Urinary bladder (tissue), 4 donors: ENCODE results near the gene FUBP1. TPM values are rescaled to one million over a fixed set of nuclear protein-coding genes. Genes with fewer than 3 reads are reported as not detected.

Experiments
- DNase-seq: peaks from one replicate; pipeline ENCODE4 v3.0.0-alpha.2; 2015; ENCODE audit errors: extremely low spot score
- H3K27ac ChIP-seq: one replicate; pipeline ENCODE4 v1.5.1; 2013; ENCODE audit warnings: low read depth, mild to moderate bottlenecking, moderate library complexity
- H3K36me3 ChIP-seq: one replicate; pipeline ENCODE4 v1.6.1; 2013; ENCODE audit warnings: mild to moderate bottlenecking, moderate library complexity; ENCODE audit not compliant: insufficient read depth
- H3K4me1 ChIP-seq: one replicate; pipeline ENCODE4 v1.6.1; 2013; ENCODE audit warnings: mild to moderate bottlenecking, moderate library complexity; ENCODE audit not compliant: insufficient read depth
- H3K4me3 ChIP-seq: one replicate; pipeline ENCODE4 v1.5.1; 2013; ENCODE audit warnings: low read depth, low read length
- WGBS: extraction: QIAGEN DNeasy Blood & Tissue Kit; methylation state at CpG from one replicate; pipeline ENCODE4 v1.1.7; 2013; 5-methylcytosine and 5-hydroxymethylcytosine counted together
- polyA plus RNA-seq: library from polyadenylated mRNA; stranded (reverse); fragments of 200-250 nt; gene quantifications from one replicate; pipeline ENCODE4 v1.2.3, GENCODE V29; 2013
- small RNA-seq: library from RNA; depleted of rRNA; stranded (forward); fragments of <200 nt; gene quantifications from one replicate; pipeline ENCODE3, GENCODE V24; 2014
- total RNA-seq: library from RNA; depleted of rRNA; stranded (reverse); fragments of >200 nt; gene quantifications from one replicate; pipeline ENCODE4 v1.2.3, GENCODE V29; 2014
- donor health status: healthy with polysubstance abuse.
- donor health status: healthy.

The FUBP1 gene
- total and polyA plus RNA-seq, 2 donors = 55.8 to 315 TPM

GRCh38 chr1:77906624-77907023 is 72.2 kb downstream of the FUBP1 start:
- DNase-seq = no peak
- no peak overlapping the region for H3K4me3 ChIP-seq
- no peaks in the 10 kb centered on the region for H3K36me3 ChIP-seq
- no peak overlapping the region for H3K27ac ChIP-seq
- 91% methylated on average over 1 of the region's 1 CpG for WGBS
- no peaks in the 10 kb centered on the region for H3K4me1 ChIP-seq

- Histone ChIP-seq H3K27ac (no peak overlapping the region), H3K4me1 (no peaks in the 10 kb centered on the region), H3K36me3 (no peaks in the 10 kb centered on the region), H3K4me3 (no peak overlapping the region)
- WGBS = 75% methylated on average over 2 of the region's 2 CpGs
- no peak for DNase-seq
These were observed 72.8 kb downstream of the FUBP1 start for GRCh38 chr1:77906019-77906545.

- no peak for DNase-seq
- no peaks in the 10 kb centered on the region for H3K4me1 ChIP-seq
- 82% methylated on average over 1 of the region's 1 CpG for WGBS
- H3K36me3 ChIP-seq = no peaks in the 10 kb centered on the region
- no peak overlapping the region for H3K4me3 ChIP-seq
- no peak overlapping the region for H3K27ac ChIP-seq
These were observed 73.3 kb downstream of the FUBP1 start for GRCh38 chr1:77905603-77906002.

GRCh38 chr1:77900687-77901293 is 78.1 kb downstream of the FUBP1 start:
- Histone ChIP-seq H3K4me1 (no peaks in the 10 kb centered on the region), H3K27ac (no peak overlapping the region), H3K4me3 (no peak overlapping the region), H3K36me3 (no peaks in the 10 kb centered on the region)
- no peak for DNase-seq
- WGBS = 21% methylated on average over 4 of the region's 4 CpGs

- H3K4me3 ChIP-seq = no peak overlapping the region
- no peak for DNase-seq
- H3K4me1 ChIP-seq = no peaks in the 10 kb centered on the region
- peak overlapping the region; percentile 38 for H3K27ac ChIP-seq
- no peaks in the 10 kb centered on the region for H3K36me3 ChIP-seq
- 74% methylated on average over 4 of the region's 4 CpGs for WGBS
These were observed 79.1 kb downstream of the FUBP1 start for GRCh38 chr1:77899647-77900320.

Small RNA genes lying within 50 kb of the gene (small RNA-seq; reads per million reads assigned to genes)
- 4.9 reads per million, percentile 92 among the genes with 10 or more reads in this experiment for gene AC103591.3

Other genes with a start within 250 kb of the FUBP1 start
- 193 TPM for gene USP33, start 219.2 kb downstream of the FUBP1 start, total RNA-seq
- 26.9 TPM for gene USP33, start 219.2 kb downstream of the FUBP1 start, polyA plus RNA-seq
- gene MIGA1, start 199.4 kb downstream of the FUBP1 start, total RNA-seq = 30.2 TPM
- gene MIGA1, start 199.4 kb downstream of the FUBP1 start, polyA plus RNA-seq = 8.7 TPM
- gene NEXN, start 90.4 kb downstream of the FUBP1 start, total RNA-seq = 34.0 TPM
- gene NEXN, start 90.4 kb downstream of the FUBP1 start, polyA plus RNA-seq = 86.1 TPM
- gene DNAJB4, start 25.9 kb upstream of the FUBP1 start, total RNA-seq = 67.1 TPM
- gene DNAJB4, start 25.9 kb upstream of the FUBP1 start, polyA plus RNA-seq = 34.7 TPM
- gene GIPC2, start 66.9 kb upstream of the FUBP1 start, total RNA-seq = 4.4 TPM
- 2.5 TPM for gene GIPC2, start 66.9 kb upstream of the FUBP1 start, polyA plus RNA-seq